ENCODE results near the gene SH3RF3. TPM values are rescaled to one million over a fixed set of nuclear protein-coding genes. Genes with fewer than 3 reads are reported as not detected.

The SH3RF3 gene
- total RNA-seq, 1 donor from 2014 or later = 10.8 TPM

DNA sequence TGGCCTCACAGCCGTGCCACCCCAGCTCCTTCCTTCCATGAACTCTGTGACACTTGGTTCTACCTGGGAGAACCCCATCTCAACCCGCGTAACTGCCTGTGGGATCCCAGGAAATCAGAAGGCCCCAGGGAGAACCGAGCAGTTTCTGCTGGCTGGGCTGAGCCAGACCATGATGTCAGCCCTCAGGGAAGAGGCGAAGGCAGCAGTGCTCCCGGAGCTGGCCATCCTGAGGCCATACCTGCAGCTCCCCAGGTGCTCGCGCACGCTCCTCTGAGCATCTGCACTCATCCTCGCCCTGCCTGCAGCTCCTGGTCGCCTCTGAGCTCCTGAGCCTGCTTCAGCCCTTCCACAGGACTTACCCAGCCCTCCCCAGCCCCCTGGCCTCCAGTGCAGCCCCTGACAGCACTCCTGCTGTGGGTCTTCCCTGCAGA is 298.7 kb downstream of the SH3RF3 start:
- TF ChIP-seq POLR2AphosphoS5 (IDR thresholded peaks at IDR 0.05; ENCODE audit: insufficient read depth in 1 of 2, low read depth in 1 of 2) (no peak), POLR2A (IDR thresholded peaks at IDR 0.05) (no peak)
- TF ChIP-seq, protein P1, sequence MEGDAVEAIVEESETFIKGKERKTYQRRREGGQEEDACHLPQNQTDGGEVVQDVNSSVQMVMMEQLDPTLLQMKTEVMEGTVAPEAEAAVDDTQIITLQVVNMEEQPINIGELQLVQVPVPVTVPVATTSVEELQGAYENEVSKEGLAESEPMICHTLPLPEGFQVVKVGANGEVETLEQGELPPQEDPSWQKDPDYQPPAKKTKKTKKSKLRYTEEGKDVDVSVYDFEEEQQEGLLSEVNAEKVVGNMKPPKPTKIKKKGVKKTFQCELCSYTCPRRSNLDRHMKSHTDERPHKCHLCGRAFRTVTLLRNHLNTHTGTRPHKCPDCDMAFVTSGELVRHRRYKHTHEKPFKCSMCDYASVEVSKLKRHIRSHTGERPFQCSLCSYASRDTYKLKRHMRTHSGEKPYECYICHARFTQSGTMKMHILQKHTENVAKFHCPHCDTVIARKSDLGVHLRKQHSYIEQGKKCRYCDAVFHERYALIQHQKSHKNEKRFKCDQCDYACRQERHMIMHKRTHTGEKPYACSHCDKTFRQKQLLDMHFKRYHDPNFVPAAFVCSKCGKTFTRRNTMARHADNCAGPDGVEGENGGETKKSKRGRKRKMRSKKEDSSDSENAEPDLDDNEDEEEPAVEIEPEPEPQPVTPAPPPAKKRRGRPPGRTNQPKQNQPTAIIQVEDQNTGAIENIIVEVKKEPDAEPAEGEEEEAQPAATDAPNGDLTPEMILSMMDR (IDR thresholded peaks at IDR 0.05) = no peak
- H3K4me3 ChIP-seq = no peak overlapping the region
- intact Hi-C loops (cut with DNase I) = no loop called here
- H3K27ac ChIP-seq = no peak overlapping the region
- DNase-seq (ENCODE audit: extremely low spot score in 2 of 2) = no peak
- H3K36me3 ChIP-seq = no peaks in the 10 kb centered on the region
- no peaks in the 10 kb centered on the region for H3K27me3 ChIP-seq
- H3K9me3 ChIP-seq = no peaks in the 10 kb centered on the region
- H3K4me1 ChIP-seq = no peaks in the 10 kb centered on the region

DNA sequence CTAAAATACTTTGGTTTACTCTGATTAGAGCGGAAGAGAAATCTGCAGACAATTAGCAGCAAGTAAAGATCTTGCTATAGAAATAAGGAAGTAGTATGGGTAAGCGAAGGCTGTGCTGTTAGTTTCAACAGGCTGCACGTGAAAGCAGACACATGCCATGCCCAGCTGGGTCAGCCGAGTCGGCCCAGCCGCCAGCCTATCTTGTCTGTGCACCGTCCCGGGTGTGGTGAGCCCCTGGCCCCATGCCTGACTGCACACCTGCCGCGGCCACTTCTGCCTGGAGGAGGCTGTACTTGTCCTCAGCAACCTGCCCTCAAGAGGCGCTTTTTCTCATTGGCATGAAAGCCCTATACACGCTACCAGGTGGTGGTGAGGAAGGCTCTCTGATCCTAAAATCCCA is 299.3 kb downstream of the SH3RF3 start:
- H3K27ac ChIP-seq = no peak overlapping the region
- H3K9me3 ChIP-seq = no peaks in the 10 kb centered on the region
- no peaks in the 10 kb centered on the region for H3K4me1 ChIP-seq
- H3K36me3 ChIP-seq = no peaks in the 10 kb centered on the region
- no peaks in the 10 kb centered on the region for H3K27me3 ChIP-seq
- intact Hi-C loops (cut with DNase I) = no loop called here
- DNase-seq (ENCODE audit: extremely low spot score in 2 of 2) = no peak
- TF ChIP-seq POLR2AphosphoS5 (IDR thresholded peaks at IDR 0.05; ENCODE audit: insufficient read depth in 1 of 2, low read depth in 1 of 2) (no peak), POLR2A (IDR thresholded peaks at IDR 0.05) (no peak)
- TF ChIP-seq, protein P1 (IDR thresholded peaks at IDR 0.05) = no peak
- no peak overlapping the region for H3K4me3 ChIP-seq

DNA sequence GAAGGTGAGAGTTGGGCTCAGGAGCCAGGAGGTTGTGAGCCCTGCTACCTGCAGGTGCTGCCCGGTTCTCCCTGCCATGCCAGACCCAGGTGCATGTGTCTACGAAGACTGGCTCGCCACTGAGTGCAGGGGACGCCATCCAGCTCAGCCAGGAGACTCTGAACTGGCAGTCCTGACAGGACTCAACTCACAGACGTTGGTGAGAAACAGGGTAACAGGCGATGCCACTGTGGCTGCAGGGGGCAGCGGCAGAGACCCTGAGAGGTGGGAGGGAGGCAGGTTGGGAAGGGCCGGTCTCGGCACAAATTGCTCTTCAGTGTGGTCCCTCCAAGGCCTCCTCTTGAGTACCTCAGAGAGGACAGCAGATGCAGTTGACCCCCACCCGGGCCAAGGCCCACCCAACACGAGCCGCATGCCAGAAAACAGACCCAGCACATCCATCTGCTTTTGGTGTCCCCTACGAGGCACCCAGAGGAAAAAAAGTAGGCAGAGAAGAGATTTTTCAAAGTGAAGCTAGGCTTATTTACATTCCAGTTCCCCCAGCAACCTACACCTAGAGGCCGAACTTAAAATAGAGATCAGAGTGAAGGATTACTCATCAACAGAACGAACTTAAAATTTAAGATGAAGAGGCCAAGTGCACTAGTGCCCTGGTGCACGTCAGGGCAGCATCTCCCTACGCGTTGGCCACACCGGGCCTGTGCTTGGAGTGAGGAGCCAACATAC is 300.0 kb downstream of the SH3RF3 start:
- TF ChIP-seq, protein P1 (IDR thresholded peaks at IDR 0.05) = no peak
- DNase-seq (ENCODE audit: extremely low spot score in 2 of 2) = no peak

DNA sequence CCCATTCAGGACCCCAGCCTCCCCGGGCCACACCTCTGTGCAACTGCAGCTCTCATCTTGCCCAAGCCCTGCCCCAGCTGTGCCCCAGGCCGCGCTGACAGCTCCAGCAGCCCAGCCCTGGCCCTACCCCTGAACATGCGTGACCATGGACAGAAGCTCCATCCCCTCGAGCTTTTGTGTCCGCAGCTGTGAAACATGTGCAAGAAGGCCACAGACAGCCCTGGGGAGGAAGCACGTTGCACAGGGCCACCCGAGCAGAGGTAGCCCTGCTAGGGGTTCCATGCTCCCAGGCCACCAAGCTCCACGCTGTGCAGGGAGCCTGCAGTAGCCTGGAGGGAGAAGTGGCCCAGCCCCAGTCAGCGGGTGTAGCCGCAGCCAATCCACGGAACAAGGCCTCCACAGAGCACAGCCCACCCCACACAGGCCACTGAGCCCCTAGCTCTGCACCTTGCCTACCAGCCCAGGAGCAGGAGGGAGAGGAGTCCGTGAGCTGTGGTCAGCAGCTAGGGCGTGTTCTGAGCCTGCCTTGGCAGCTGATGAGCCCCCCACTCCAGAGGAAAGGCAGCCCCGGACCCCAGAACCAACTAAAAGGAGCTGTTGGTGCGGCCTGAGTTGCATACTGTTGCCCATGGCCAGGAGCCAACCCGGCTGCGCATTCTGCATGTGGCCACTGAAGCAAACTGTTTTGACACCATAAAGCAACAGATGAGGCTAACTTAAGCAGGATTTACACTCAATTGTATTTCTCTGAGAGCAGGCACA is 300.7 kb downstream of the SH3RF3 start:
- Histone ChIP-seq H3K27me3 (no peaks in the 10 kb centered on the region), H3K4me1 (no peaks in the 10 kb centered on the region), H3K27ac (no peak overlapping the region), H3K36me3 (no peaks in the 10 kb centered on the region), H3K4me3 (no peak overlapping the region), H3K9me3 (no peaks in the 10 kb centered on the region)
- TF ChIP-seq POLR2AphosphoS5 (IDR thresholded peaks at IDR 0.05; ENCODE audit: insufficient read depth in 1 of 2, low read depth in 1 of 2) = no peak
- no peak for TF ChIP-seq POLR2A (IDR thresholded peaks at IDR 0.05)
- TF ChIP-seq, protein P1 (IDR thresholded peaks at IDR 0.05) = no peak
- no peak for DNase-seq (ENCODE audit: extremely low spot score in 2 of 2)
- intact Hi-C loops (cut with DNase I) = no loop called here

More for the DNA sequence above, 300.0 kb downstream of the SH3RF3 start:
- Histone ChIP-seq H3K27ac (no peak overlapping the region), H3K27me3 (no peaks in the 10 kb centered on the region), H3K4me1 (no peaks in the 10 kb centered on the region), H3K4me3 (no peak overlapping the region), H3K36me3 (no peaks in the 10 kb centered on the region), H3K9me3 (no peaks in the 10 kb centered on the region)
- intact Hi-C loops (cut with DNase I) = no loop called here

DNA sequence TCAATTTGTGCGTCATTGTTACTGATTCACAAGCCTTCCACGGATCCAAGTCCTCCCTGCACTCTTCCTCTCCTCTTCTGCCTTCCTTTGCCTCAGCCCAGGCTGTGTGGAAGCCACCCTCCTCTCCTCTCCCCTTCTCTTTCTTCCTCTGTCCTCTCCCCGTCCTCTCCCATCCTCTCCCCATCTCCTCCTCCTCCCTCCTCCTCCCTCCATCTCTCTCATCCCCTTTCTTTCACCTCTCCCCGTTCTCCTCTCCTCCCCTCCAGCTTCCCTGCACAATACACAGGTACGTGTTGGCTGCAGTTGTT is 301.3 kb downstream of the SH3RF3 start:
- TF ChIP-seq POLR2A (IDR thresholded peaks at IDR 0.05) (no peak), POLR2AphosphoS5 (IDR thresholded peaks at IDR 0.05; ENCODE audit: insufficient read depth in 1 of 2, low read depth in 1 of 2) (no peak)
- TF ChIP-seq, protein P1 (IDR thresholded peaks at IDR 0.05) = no peak

More for the DNA sequence above, 301.3 kb downstream of the SH3RF3 start:
- H3K9me3 ChIP-seq = no peaks in the 10 kb centered on the region
- no peaks in the 10 kb centered on the region for H3K27me3 ChIP-seq
- intact Hi-C loops (cut with DNase I) = no loop called here
- no peak for DNase-seq (ENCODE audit: extremely low spot score in 2 of 2)
- no peaks in the 10 kb centered on the region for H3K4me1 ChIP-seq
- no peak overlapping the region for H3K27ac ChIP-seq
- no peaks in the 10 kb centered on the region for H3K36me3 ChIP-seq
- H3K4me3 ChIP-seq = no peak overlapping the region

All from vagina (tissue), 2 donors.